ENCODE results near the gene SSH3. TPM values are rescaled to one million over a fixed set of nuclear protein-coding genes. Genes with fewer than 3 reads are reported as not detected.

The SSH3 gene
- total and polyA plus RNA-seq, 2 of the 4 experiments (the other 2 are of a cell fraction) = 7.3 to 26.7 TPM

Small RNAs within 50 kb of the gene (microRNA-seq; reads per million reads assigned to microRNA genes)
- gene RN7SKP239 (ENCODE audit: insufficient read depth, insufficient read length) = not detected

Small RNAs within 50 kb of the gene (small RNA-seq; reads per million reads assigned to genes)
- gene RN7SKP239 = 0 reads per million in 5 experiments

Other genes with a start within 250 kb of the SSH3 start
- 4.7 and 5.3 TPM in 2 replicates for gene RHOD, start 246.7 kb upstream of the SSH3 start, total RNA-seq (2012; rRNA removed)
- 10.9 and 13.4 TPM in 2 replicates for gene RHOD, start 246.7 kb upstream of the SSH3 start, polyA plus RNA-seq (2012; rRNA removed)
- 26.7 and 27.8 TPM in 2 replicates for gene KDM2A, start 184.3 kb upstream of the SSH3 start, total RNA-seq (2012; rRNA removed)
- gene KDM2A, start 184.3 kb upstream of the SSH3 start, polyA plus RNA-seq (2012; rRNA removed) = 42.6 and 47.5 TPM in 2 replicates
- 23.9 and 26.7 TPM in 2 replicates for gene GRK2, start 37.1 kb upstream of the SSH3 start, total RNA-seq (2012; rRNA removed)
- 41.8 and 45.8 TPM in 2 replicates for gene GRK2, start 37.1 kb upstream of the SSH3 start, polyA plus RNA-seq (2012; rRNA removed)
- gene ANKRD13D, start 14.2 kb upstream of the SSH3 start, total RNA-seq (2012; rRNA removed) = 7.3 and 8.1 TPM in 2 replicates
- 38.4 and 44.0 TPM in 2 replicates for gene ANKRD13D, start 14.2 kb upstream of the SSH3 start, polyA plus RNA-seq (2012; rRNA removed)
- gene POLD4, start 50.0 kb downstream of the SSH3 start, total RNA-seq (2012; rRNA removed) = 40.8 and 46.4 TPM in 2 replicates
- 133 and 152 TPM in 2 replicates for gene POLD4, start 50.0 kb downstream of the SSH3 start, polyA plus RNA-seq (2012; rRNA removed)
- 5.0 and 5.6 TPM in 2 replicates for gene CLCF1, start 70.1 kb downstream of the SSH3 start, total RNA-seq (2012; rRNA removed)
- gene CLCF1, start 70.1 kb downstream of the SSH3 start, polyA plus RNA-seq (2012; rRNA removed) = 27.8 and 34.4 TPM in 2 replicates
- 1.9 and 2.0 TPM in 2 replicates for gene RAD9A, start 88.5 kb downstream of the SSH3 start, total RNA-seq (2012; rRNA removed)
- gene RAD9A, start 88.5 kb downstream of the SSH3 start, polyA plus RNA-seq (2012; rRNA removed) = 10.3 and 12.6 TPM in 2 replicates
- 294 and 313 TPM in 2 replicates for gene PPP1CA, start 98.3 kb downstream of the SSH3 start, total RNA-seq (2012; rRNA removed)
- gene PPP1CA, start 98.3 kb downstream of the SSH3 start, polyA plus RNA-seq (2012; rRNA removed) = 228 and 260 TPM in 2 replicates
- under 0.01 and 0.18 TPM in 2 replicates for gene TBC1D10C, start 100.6 kb downstream of the SSH3 start, total RNA-seq (2012; rRNA removed)
- gene TBC1D10C, start 100.6 kb downstream of the SSH3 start, polyA plus RNA-seq (2012; rRNA removed) = 0.07 and 0.11 TPM in 2 replicates
- gene CARNS1, start 112.1 kb downstream of the SSH3 start, total RNA-seq (2012; rRNA removed) = under 0.01 TPM in 2 replicates
- gene CARNS1, start 112.1 kb downstream of the SSH3 start, polyA plus RNA-seq (2012; rRNA removed) = 0.23 and 0.32 TPM in 2 replicates
- gene RPS6KB2, start 125.0 kb downstream of the SSH3 start, total RNA-seq (2012; rRNA removed) = 47.8 and 58.4 TPM in 2 replicates
- gene RPS6KB2, start 125.0 kb downstream of the SSH3 start, polyA plus RNA-seq (2012; rRNA removed) = 50.7 and 55.3 TPM in 2 replicates
- not detected in 2 replicates for gene PTPRCAP, start 134.2 kb downstream of the SSH3 start, total RNA-seq (2012; rRNA removed)
- gene PTPRCAP, start 134.2 kb downstream of the SSH3 start, polyA plus RNA-seq (2012; rRNA removed) = 0.14 and 0.24 TPM in 2 replicates
- 76.4 and 79.4 TPM in 2 replicates for gene CORO1B, start 139.9 kb downstream of the SSH3 start, total RNA-seq (2012; rRNA removed)
- 138 and 151 TPM in 2 replicates for gene CORO1B, start 139.9 kb downstream of the SSH3 start, polyA plus RNA-seq (2012; rRNA removed)
- gene GPR152, start 149.2 kb downstream of the SSH3 start, total RNA-seq (2012; rRNA removed) = not detected in 2 replicates
- gene GPR152, start 149.2 kb downstream of the SSH3 start, polyA plus RNA-seq (2012; rRNA removed) = not detected in 2 replicates
- not detected in 2 replicates for gene CABP4, start 151.8 kb downstream of the SSH3 start, total RNA-seq (2012; rRNA removed)
- gene CABP4, start 151.8 kb downstream of the SSH3 start, polyA plus RNA-seq (2012; rRNA removed) = not detected in 2 replicates
- 12.5 and 18.9 TPM in 2 replicates for gene TMEM134, start 165.7 kb downstream of the SSH3 start, total RNA-seq (2012; rRNA removed)
- gene TMEM134, start 165.7 kb downstream of the SSH3 start, polyA plus RNA-seq (2012; rRNA removed) = 55.0 and 64.4 TPM in 2 replicates
- 91.4 and 95.5 TPM in 2 replicates for gene AIP, start 179.5 kb downstream of the SSH3 start, total RNA-seq (2012; rRNA removed)
- gene AIP, start 179.5 kb downstream of the SSH3 start, polyA plus RNA-seq (2012; rRNA removed) = 122 and 130 TPM in 2 replicates
- gene PITPNM1, start 201.8 kb downstream of the SSH3 start, total RNA-seq (2012; rRNA removed) = 4.7 and 5.0 TPM in 2 replicates
- 15.4 and 18.3 TPM in 2 replicates for gene PITPNM1, start 201.8 kb downstream of the SSH3 start, polyA plus RNA-seq (2012; rRNA removed)
- 8.1 and 9.2 TPM in 2 replicates for gene CDK2AP2, start 204.6 kb downstream of the SSH3 start, total RNA-seq (2012; rRNA removed)
- 44.7 and 49.8 TPM in 2 replicates for gene CDK2AP2, start 204.6 kb downstream of the SSH3 start, polyA plus RNA-seq (2012; rRNA removed)
- gene CABP2, start 219.9 kb downstream of the SSH3 start, total RNA-seq (2012; rRNA removed) = not detected in 2 replicates
- gene CABP2, start 219.9 kb downstream of the SSH3 start, polyA plus RNA-seq (2012; rRNA removed) = not detected in 2 replicates